HUES64 (cell line): ENCODE data around the gene ARL15. TPM values are rescaled to one million over a fixed set of nuclear protein-coding genes. Genes with fewer than 3 reads are reported as not detected.
"Not testable (repeated sequence)": the region's sequence is repeated elsewhere in the genome, so short reads cannot be mapped to it uniquely, and the experiment has no call there.

Source experiments
- H3K27ac ChIP-seq: 2 replicates; pipeline ENCODE4 v1.7.0; 2013; ENCODE audit warnings: low read depth, low read length, inconsistent platforms
- H3K27me3 ChIP-seq: 2 replicates; pipeline ENCODE4 v1.6.1; 2013; ENCODE audit warnings: mild to moderate bottlenecking, low read length; ENCODE audit not compliant: insufficient read depth
- H3K36me3 ChIP-seq: 2 replicates; pipeline ENCODE4 v1.6.1; 2013; ENCODE audit warnings: mild to moderate bottlenecking, low read length; ENCODE audit not compliant: insufficient read depth
- H3K4me1 ChIP-seq: 2 replicates; pipeline ENCODE4 v1.6.1; 2013; ENCODE audit warnings: mild to moderate bottlenecking, low read length, moderate library complexity; ENCODE audit not compliant: insufficient read depth
- H3K4me3 ChIP-seq: 2 replicates; pipeline ENCODE4 v1.5.1; 2013; ENCODE audit warnings: mild to moderate bottlenecking, low read length, moderate library complexity
- H3K9ac ChIP-seq: 2 replicates; pipeline ENCODE4 v1.6.1; 2013; ENCODE audit warnings: mild to moderate bottlenecking, low read depth, low read length
- H3K9me3 ChIP-seq: 2 replicates; pipeline ENCODE4 v1.6.1; 2013; ENCODE audit warnings: low read depth, low read length; ENCODE audit not compliant: insufficient read depth
- WGBS: fragments of 150-250, 120-280 bp; methylation state at CpG from one replicate; pipeline ENCODE4 v1.1.7; 2013; ENCODE audit warnings: missing lambda C conversion rate; 5-methylcytosine and 5-hydroxymethylcytosine counted together
- polyA plus RNA-seq, 2 experiments: library from polyadenylated mRNA; stranded (reverse); fragments of 50-300 nt; gene quantifications; one replicate each; pipeline ENCODE4 v1.2.3, GENCODE V29; 2013

Gene ARL15
- polyA plus RNA-seq (2013, experiment 1 of 2), result 12.3 TPM
- polyA plus RNA-seq (2013, experiment 2 of 2), result 14.6 TPM

- WGBS, result under 1% methylated on average over 50 of the region's 50 CpGs
- H3K4me1 ChIP-seq, result peaks cover 11% of the 10 kb centered on the region; the same call in 1 of the 2 replicates
- peak within 1 kb of the TSS; percentile 70 for H3K27ac ChIP-seq
- H3K27me3 ChIP-seq, result peaks cover 40% of the 10 kb centered on the region
- H3K9ac ChIP-seq, result peak within 1 kb of the TSS; percentile 84
- H3K9me3 ChIP-seq, result no peaks in the 10 kb centered on the region
- peak within 1 kb of the TSS; percentile 88 for H3K4me3 ChIP-seq
- no peaks in the 10 kb centered on the region for H3K36me3 ChIP-seq
Observed at GRCh38 chr5:54310433-54311175, at the start of gene ARL15. TSS of gene ARL15 (minus strand) at chr5:54310573.

DNA sequence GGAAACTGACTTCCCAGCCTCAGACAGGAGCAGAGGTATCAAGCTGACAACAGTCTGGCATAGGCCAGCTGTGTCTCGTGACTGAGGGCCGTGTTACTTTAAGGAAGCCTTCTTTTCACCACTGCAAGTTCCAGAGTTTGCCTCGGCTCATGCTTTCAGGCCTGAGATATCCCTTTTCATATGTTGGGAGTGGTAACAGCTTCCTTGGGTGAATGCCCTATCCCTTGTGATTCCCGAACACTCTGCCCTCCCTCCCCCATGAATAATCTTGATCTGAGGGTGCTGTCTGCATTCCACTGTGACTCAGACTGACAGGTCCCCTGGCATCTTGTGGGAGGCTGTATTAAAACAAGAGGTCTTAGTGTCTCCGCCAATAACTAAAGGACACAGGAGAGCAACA is 49.7 kb upstream of the ARL15 start:
- H3K27ac ChIP-seq, result no peak overlapping the region
- H3K36me3 ChIP-seq, result no peaks in the 10 kb centered on the region
- H3K9me3 ChIP-seq, result no peaks in the 10 kb centered on the region
- peaks cover 17% of the 10 kb centered on the region for H3K4me1 ChIP-seq
- WGBS, result 68% methylated on average over 5 of the region's 5 CpGs
- no peak overlapping the region for H3K4me3 ChIP-seq
- no peak overlapping the region for H3K9ac ChIP-seq
- H3K27me3 ChIP-seq, result no peaks in the 10 kb centered on the region

- no peak overlapping the region for H3K4me3 ChIP-seq
Observed at GRCh38 chr5:54357408-54358058, 47.2 kb upstream of the ARL15 start.

GRCh38 chr5:54353933-54354564 is 43.7 kb upstream of the ARL15 start:
- H3K27me3 ChIP-seq, H3K4me3 ChIP-seq, H3K27ac ChIP-seq, H3K9ac ChIP-seq, H3K4me1 ChIP-seq, H3K36me3 ChIP-seq: not testable (repeated sequence)
- peaks cover 30% of the 10 kb centered on the region for H3K9me3 ChIP-seq

More at GRCh38 chr5:54357408-54358058, 47.2 kb upstream of the ARL15 start:
- Histone ChIP-seq H3K36me3 (no peaks in the 10 kb centered on the region), H3K9me3 (peaks cover 19% of the 10 kb centered on the region), H3K9ac (no peak overlapping the region), H3K27ac (no peak overlapping the region), H3K4me1 (peaks cover 17% of the 10 kb centered on the region), H3K27me3 (no peaks in the 10 kb centered on the region)
- 95% methylated on average over 4 of the region's 4 CpGs for WGBS

GRCh38 chr5:54352580-54352979 is 42.2 kb upstream of the ARL15 start:
- not testable (repeated sequence) for H3K4me3 ChIP-seq, H3K4me1 ChIP-seq, H3K27me3 ChIP-seq, H3K36me3 ChIP-seq, H3K9ac ChIP-seq, H3K27ac ChIP-seq
- peaks cover 41% of the 10 kb centered on the region for H3K9me3 ChIP-seq
- 39% methylated on average over 1 of the region's 1 CpG for WGBS

GRCh38 chr5:54347221-54347865 is 37.0 kb upstream of the ARL15 start:
- Histone ChIP-seq H3K36me3 (no peaks in the 10 kb centered on the region), H3K27ac (no peak overlapping the region), H3K9me3 (peaks cover 44% of the 10 kb centered on the region), H3K4me3 (no peak overlapping the region), H3K27me3 (no peaks in the 10 kb centered on the region), H3K9ac (no peak overlapping the region), H3K4me1 (no peaks in the 10 kb centered on the region)
- WGBS, result 70% methylated on average over 5 of the region's 5 CpGs

DNA sequence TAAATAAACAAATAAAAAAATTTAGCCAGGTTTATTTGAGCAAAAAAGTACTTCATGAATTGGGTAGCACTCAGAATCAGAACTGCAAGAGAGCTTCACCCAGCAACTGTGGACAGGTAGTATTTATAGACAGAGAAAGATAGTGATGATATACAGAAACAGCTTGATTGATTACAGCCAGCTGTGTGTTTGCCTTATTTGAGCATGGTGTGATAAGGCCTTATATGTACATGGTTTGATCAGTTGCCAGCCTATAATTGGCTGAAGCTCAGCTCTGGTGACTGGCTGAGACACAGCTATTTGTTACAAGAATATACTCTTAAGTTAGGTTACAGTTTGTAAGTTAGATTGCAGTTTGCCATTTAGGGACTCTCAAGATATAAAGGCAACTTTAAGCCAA is 34.3 kb upstream of the ARL15 start:
- H3K36me3 ChIP-seq, result no peaks in the 10 kb centered on the region
- H3K27me3 ChIP-seq, result no peaks in the 10 kb centered on the region
- H3K4me3 ChIP-seq, result no peak overlapping the region
- H3K27ac ChIP-seq, result no peak overlapping the region
- no peak overlapping the region for H3K9ac ChIP-seq
- H3K4me1 ChIP-seq, result no peaks in the 10 kb centered on the region
- H3K9me3 ChIP-seq, result peaks cover 37% of the 10 kb centered on the region

GRCh38 chr5:54341971-54342370 is 31.6 kb upstream of the ARL15 start:
- Histone ChIP-seq H3K27me3 (no peaks in the 10 kb centered on the region), H3K4me1 (no peaks in the 10 kb centered on the region), H3K4me3 (no peak overlapping the region), H3K36me3 (no peaks in the 10 kb centered on the region), H3K27ac (no peak overlapping the region), H3K9ac (no peak overlapping the region), H3K9me3 (peaks cover 16% of the 10 kb centered on the region)
- 93% methylated on average over 2 of the region's 2 CpGs for WGBS

DNA sequence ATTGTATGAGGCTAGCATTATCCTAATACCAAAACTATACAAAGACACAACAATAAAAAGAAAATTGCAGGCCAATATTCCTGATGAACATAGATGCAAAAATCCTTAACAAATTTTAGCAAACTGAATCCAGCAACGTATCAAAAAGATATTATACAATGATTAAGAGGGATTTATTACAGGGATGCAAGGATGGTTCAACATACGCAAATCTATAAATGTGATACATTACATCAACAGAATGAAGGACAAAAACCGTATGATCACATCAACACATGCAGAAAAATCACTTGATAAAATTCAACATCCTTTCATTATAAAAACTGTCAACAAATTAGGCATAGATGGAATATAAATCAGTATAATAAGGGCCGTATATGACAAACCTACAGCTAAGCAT is 27.1 kb upstream of the ARL15 start:
- Histone ChIP-seq H3K9ac (no peak overlapping the region), H3K27ac (no peak overlapping the region), H3K4me1 (no peaks in the 10 kb centered on the region), H3K36me3 (no peaks in the 10 kb centered on the region), H3K27me3 (no peaks in the 10 kb centered on the region), H3K9me3 (no peaks in the 10 kb centered on the region), H3K4me3 (no peak overlapping the region)
- 87% methylated on average over 3 of the region's 4 CpGs for WGBS

DNA sequence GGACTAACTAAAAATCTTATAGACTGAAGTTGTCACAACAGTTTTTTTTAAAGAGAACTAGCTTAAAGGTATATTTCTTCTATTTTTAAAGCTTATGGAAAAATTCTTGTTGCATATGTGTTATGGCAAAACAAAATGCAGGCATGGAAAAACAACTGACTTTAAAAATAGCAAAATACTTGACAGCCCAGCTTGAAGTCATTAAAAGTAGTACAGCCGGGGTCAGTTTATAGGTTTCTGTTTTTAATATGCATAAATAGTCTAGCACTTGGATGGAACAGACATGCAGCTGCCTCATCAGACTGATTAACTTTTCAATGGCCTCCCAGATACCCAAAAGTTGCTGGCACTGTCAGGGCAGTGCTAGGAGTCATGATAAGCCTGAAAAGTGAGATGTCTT is 22.3 kb upstream of the ARL15 start:
- WGBS, result 93% methylated on average over 1 of the region's 1 CpG

More for the DNA sequence above, 22.3 kb upstream of the ARL15 start:
- Histone ChIP-seq H3K27me3 (no peaks in the 10 kb centered on the region), H3K36me3 (no peaks in the 10 kb centered on the region), H3K27ac (no peak overlapping the region), H3K4me3 (no peak overlapping the region), H3K9ac (no peak overlapping the region), H3K4me1 (no peaks in the 10 kb centered on the region), H3K9me3 (no peaks in the 10 kb centered on the region)
